Esophagus muscularis mucosa (tissue), 4 donors: ENCODE data around the gene ZNRF2.

Experiments
- CTCF ChIP-seq, 3 experiments: fragments of 200-600 bp in 2 of 3; fragments of 450-650 bp in 1 of 3; sonication (generic) in 2 of 3; IDR thresholded peaks; one replicate each; pipeline ENCODE4 v1.5.1; 2017 to 2019; ENCODE audit warnings: antibody characterized with exemption in 3 of 3, mild to moderate bottlenecking in 2 of 3, moderate library complexity in 1 of 3
- EP300 ChIP-seq: sonication (generic); formaldehyde crosslinking; IDR thresholded peaks from one replicate; pipeline ENCODE4 v1.6.1; 2017; ENCODE audit warnings: antibody characterized with exemption
- POLR2A ChIP-seq: fragments of 450-650 bp; IDR thresholded peaks from one replicate; pipeline ENCODE4 v1.6.1; 2017; ENCODE audit warnings: antibody characterized with exemption, moderate library complexity, mild to moderate bottlenecking, low read depth

- TF ChIP-seq CTCF (IDR thresholded peaks at IDR 0.05) (no peak), POLR2A (no peak), EP300 (no peak)
These were observed 27.8 kb downstream of the ZNRF2 start for GRCh38 chr7:30312178-30312577.
